OCI-LY7 (cell line): ENCODE measurements around the gene ZC3H11A.
"Not testable (repeated sequence)": the region's sequence is repeated elsewhere in the genome, so short reads cannot be mapped to it uniquely, and the experiment has no call there.

Experiments used
- CTCF ChIP-seq: fragments of 200-600 bp; sonication (generic); conservative IDR thresholded peaks from 2 replicates; pipeline ENCODE4 v1.5.1; 2014; ENCODE audit warnings: mild to moderate bottlenecking, antibody characterized with exemption, low read length, moderate library complexity, mixed read lengths
- EZH2phosphoT487 ChIP-seq: fragments of 200-600 bp; sonication (generic); IDR thresholded peaks from 2 replicates; pipeline ENCODE4 v1.6.1; 2018; ENCODE audit warnings: low read depth, borderline replicate concordance, mild to moderate bottlenecking, mixed run types, antibody characterized with exemption, low read length, moderate library complexity, mixed read lengths

GRCh38 chr1:203761958-203762357 lies 33.5 kb upstream of the ZC3H11A start:
- TF ChIP-seq CTCF, EZH2phosphoT487: not testable (repeated sequence)
